ENCODE measurements around the gene HOXD1. TPM values are rescaled to one million over a fixed set of nuclear protein-coding genes. Genes with fewer than 3 reads are reported as not detected.

Gene HOXD1
- total RNA-seq, 4 donors from 2014 or later, result 0.19 TPM; not detected in 3

- no peak for TF ChIP-seq POLR2A (IDR thresholded peaks at IDR 0.05)
- no peak for TF ChIP-seq CTCF (IDR thresholded peaks at IDR 0.05)
- Histone ChIP-seq H3K4me1 (peaks cover 4 to 35% (median 16%) of the 10 kb centered on the region in 3 donors), H3K9me3 (peaks cover 0 to 8% (median 0%) of the 10 kb centered on the region in 3 donors), H3K27me3 (peaks cover 10 to 100% (median 43%) of the 10 kb centered on the region in 4 donors), H3K27ac (no peak overlapping the region), H3K4me3 (no peak overlapping the region), H3K36me3 (no peaks in the 10 kb centered on the region)
- DNase-seq, result no peak
- 31 to 56% methylated on average over 17 to 22 of the region's 24 CpGs for WGBS, 2 donors
- intact Hi-C loops (cut with DNase I), result loop anchor here (10.0 kb wide), 1 partner anchor 305 kb away; no protein-coding TSS in a partner anchor
Measured at GRCh38 chr2:176149939-176150583, 38.4 kb upstream of the HOXD1 start.

GRCh38 chr2:176150584-176151441, 37.7 kb upstream of the HOXD1 start:
- no peak for DNase-seq
- Histone ChIP-seq H3K27me3 (peaks cover 10 to 100% (median 47%) of the 10 kb centered on the region in 4 donors), H3K9me3 (peaks cover 0 to 8% (median 0%) of the 10 kb centered on the region in 3 donors), H3K4me1 (peaks cover 4 to 35% (median 16%) of the 10 kb centered on the region in 3 donors), H3K36me3 (no peaks in the 10 kb centered on the region), H3K27ac (no peak overlapping the region), H3K4me3 (no peak overlapping the region)
- TF ChIP-seq CTCF (IDR thresholded peaks at IDR 0.05), result no peak
- TF ChIP-seq POLR2A (IDR thresholded peaks at IDR 0.05), result no peak
- intact Hi-C loops (cut with DNase I), result no loop called here
- WGBS, 2 donors, result 25 to 27% methylated on average over 2 of the region's 14 CpGs

- H3K4me3 ChIP-seq, result peak within 1 kb of the TSS in 2 of 4 donors; percentile 16 to 30
- TF ChIP-seq POLR2A (IDR thresholded peaks at IDR 0.05) (no peak), CTCF (IDR thresholded peaks at IDR 0.05) (no peak)
- H3K4me1 ChIP-seq, result peaks cover 4 to 37% (median 16%) of the 10 kb centered on the region in 3 donors
- H3K27ac ChIP-seq, result no peak within 1 kb of the TSS
- peaks cover 10 to 100% (median 53%) of the 10 kb centered on the region in 4 donors for H3K27me3 ChIP-seq
- peaks cover 0 to 8% (median 0%) of the 10 kb centered on the region in 3 donors for H3K9me3 ChIP-seq
- H3K36me3 ChIP-seq, result no peaks in the 10 kb centered on the region
- 4 to 7% methylated on average over 4 to 6 of the region's 55 CpGs for WGBS, 2 donors
- intact Hi-C loops (cut with DNase I), result no loop called here
- DNase-seq, result no peak
Measured at GRCh38 chr2:176151442-176152287, 36.8 kb upstream of the HOXD1 start, which contains the start of gene HOXD4. Gene HOXD4, plus strand, starts transcription at chr2:176151550. Its CDS starts 84 bp downstream, at chr2:176151634.

- Histone ChIP-seq H3K9me3 (peaks cover 0 to 8% (median 0%) of the 10 kb centered on the region in 3 donors), H3K4me1 (peaks cover 10 to 45% (median 15%) of the 10 kb centered on the region in 3 donors), H3K4me3 (peak overlapping the region in 2 of 4 donors; percentile 16 to 21), H3K27me3 (peaks cover 10 to 100% (median 55%) of the 10 kb centered on the region in 4 donors), H3K36me3 (no peaks in the 10 kb centered on the region), H3K27ac (no peak overlapping the region)
- 16 to 23% methylated on average over 31 to 35 of the region's 48 CpGs for WGBS, 2 donors
- no peak for TF ChIP-seq POLR2A (IDR thresholded peaks at IDR 0.05)
- TF ChIP-seq CTCF (IDR thresholded peaks at IDR 0.05), result no peak
- no peak for DNase-seq
- intact Hi-C loops (cut with DNase I), result no loop called here
Measured at GRCh38 chr2:176152350-176153181, 35.9 kb upstream of the HOXD1 start.

Data from esophagus squamous epithelium (tissue), 5 donors.